Measurements from ENCODE around the gene COPS4.

DNA sequence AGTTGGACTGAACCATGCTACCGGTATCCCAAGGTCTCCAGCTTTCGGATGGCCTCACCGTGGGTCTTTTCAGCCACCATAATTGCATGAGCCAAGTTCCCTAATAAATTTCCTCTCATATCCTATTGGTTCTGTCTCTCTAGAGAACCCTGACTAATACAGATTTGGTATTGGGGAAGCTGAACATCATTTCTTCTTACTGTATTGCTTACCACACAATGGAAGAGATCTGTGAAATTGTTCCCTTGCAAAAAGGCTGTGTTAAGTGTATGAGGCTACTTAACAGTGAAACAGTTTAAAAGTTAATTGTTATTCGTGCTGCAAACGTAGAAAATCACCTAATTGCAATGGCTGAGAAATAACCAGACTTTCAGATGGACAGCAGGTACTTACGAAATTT is 45.6 kb downstream of the COPS4 start:
- TF ChIP-seq, protein P1, sequence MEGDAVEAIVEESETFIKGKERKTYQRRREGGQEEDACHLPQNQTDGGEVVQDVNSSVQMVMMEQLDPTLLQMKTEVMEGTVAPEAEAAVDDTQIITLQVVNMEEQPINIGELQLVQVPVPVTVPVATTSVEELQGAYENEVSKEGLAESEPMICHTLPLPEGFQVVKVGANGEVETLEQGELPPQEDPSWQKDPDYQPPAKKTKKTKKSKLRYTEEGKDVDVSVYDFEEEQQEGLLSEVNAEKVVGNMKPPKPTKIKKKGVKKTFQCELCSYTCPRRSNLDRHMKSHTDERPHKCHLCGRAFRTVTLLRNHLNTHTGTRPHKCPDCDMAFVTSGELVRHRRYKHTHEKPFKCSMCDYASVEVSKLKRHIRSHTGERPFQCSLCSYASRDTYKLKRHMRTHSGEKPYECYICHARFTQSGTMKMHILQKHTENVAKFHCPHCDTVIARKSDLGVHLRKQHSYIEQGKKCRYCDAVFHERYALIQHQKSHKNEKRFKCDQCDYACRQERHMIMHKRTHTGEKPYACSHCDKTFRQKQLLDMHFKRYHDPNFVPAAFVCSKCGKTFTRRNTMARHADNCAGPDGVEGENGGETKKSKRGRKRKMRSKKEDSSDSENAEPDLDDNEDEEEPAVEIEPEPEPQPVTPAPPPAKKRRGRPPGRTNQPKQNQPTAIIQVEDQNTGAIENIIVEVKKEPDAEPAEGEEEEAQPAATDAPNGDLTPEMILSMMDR (IDR thresholded peaks at IDR 0.05): no peak
- no peak for TF ChIP-seq ZFX (IDR thresholded peaks at IDR 0.05; ENCODE audit: borderline replicate concordance)
